Lung (tissue), 12 donors: Measurements from ENCODE around the gene SLC35G4. TPM values are rescaled to one million over a fixed set of nuclear protein-coding genes. Genes with fewer than 3 reads are reported as not detected.
"Not testable (repeated sequence)": the region's sequence is repeated elsewhere in the genome, so short reads cannot be mapped to it uniquely, and the experiment has no call there.

Experiments
- ATAC-seq: fragments of 200-7000 bp; cut with Tn5 transposase; one replicate; pipeline ENCODE4 v1.9.1; 2020; ENCODE audit warnings: moderate number of reproducible peaks; ENCODE audit not compliant: insufficient read depth, low FRiP score
- DNase-seq, 3 donors: peaks; one replicate each; pipeline ENCODE4 v3.0.0-alpha.2; 2013 to 2017
- H3K27ac ChIP-seq, 2 donors: one replicate each; pipeline ENCODE4 v1.5.1; 2013; ENCODE audit warnings: mild to moderate bottlenecking in 2 of 2, moderate library complexity in 2 of 2, control low read depth in 1 of 2, inconsistent platforms in 1 of 2, low read depth in 1 of 2, low read length in 1 of 2
- H3K27me3 ChIP-seq, 3 donors: one replicate each; pipeline ENCODE4 v1.5.1; 2013; ENCODE audit warnings: low read length in 2 of 3; ENCODE audit not compliant: control insufficient read depth in 3 of 3, insufficient read depth in 3 of 3
- H3K36me3 ChIP-seq, 4 donors: one replicate each; pipeline ENCODE4 v1.5.1; 2013; ENCODE audit warnings: low read length in 4 of 4, mild to moderate bottlenecking in 1 of 4, moderate library complexity in 1 of 4; ENCODE audit not compliant: control insufficient read depth in 4 of 4, insufficient read depth in 4 of 4
- H3K4me1 ChIP-seq, 5 donors: one replicate each; pipeline ENCODE4 v1.5.1; 2013; ENCODE audit warnings: low read length in 5 of 5, mild to moderate bottlenecking in 2 of 5, moderate library complexity in 1 of 5; ENCODE audit not compliant: control insufficient read depth in 5 of 5, insufficient read depth in 5 of 5
- H3K4me3 ChIP-seq: one replicate; pipeline ENCODE4 v1.5.1; 2013; ENCODE audit warnings: mild to moderate bottlenecking, control low read depth, moderate library complexity
- H3K9ac ChIP-seq, 2 donors: one replicate each; pipeline ENCODE4 v1.5.1; 2013; ENCODE audit warnings: low read length in 2 of 2, control low read depth in 1 of 2; ENCODE audit not compliant: insufficient read depth in 1 of 2
- H3K9me3 ChIP-seq, 4 donors: one replicate each; pipeline ENCODE4 v1.5.1; 2013; ENCODE audit warnings: low read length in 3 of 4, mild to moderate bottlenecking in 1 of 4, moderate library complexity in 1 of 4; ENCODE audit not compliant: control insufficient read depth in 4 of 4, insufficient read depth in 3 of 4
- WGBS, 2 donors: extraction: QIAGEN DNeasy Blood & Tissue Kit; methylation state at CpG; one replicate each; pipeline ENCODE4 v1.1.7; 2013; 5-methylcytosine and 5-hydroxymethylcytosine counted together
- polyA plus RNA-seq, 2 donors: library from polyadenylated mRNA; stranded (reverse); fragments of 200-250 nt; gene quantifications; one replicate each; pipeline ENCODE4 v1.2.1, GENCODE V29; 2013
- total RNA-seq, 2 donors: library from RNA; depleted of rRNA in 1 of 2; stranded (reverse); fragments of >200 nt in 1 of 2; gene quantifications; one replicate each; pipeline ENCODE4 v1.2.1, GENCODE V29; 2014 to 2021
- TF ChIP-seq, protein P1 (sequence below): IDR thresholded peaks from 2 replicates; pipeline ENCODE4 v1.5.1; 2012; ENCODE audit warnings: mild to moderate bottlenecking; ENCODE audit errors: control extremely low read depth, extremely low read depth
- donor health status: control.
- donor health status: control.
- donor health status: Bipolar disorder and iron deficiency.
- donor health status: healthy.
- donor health status: DM: yes; HTN: yes; CAD: no.

Gene SLC35G4
- total and polyA plus RNA-seq, 4 donors = not detected

DNA sequence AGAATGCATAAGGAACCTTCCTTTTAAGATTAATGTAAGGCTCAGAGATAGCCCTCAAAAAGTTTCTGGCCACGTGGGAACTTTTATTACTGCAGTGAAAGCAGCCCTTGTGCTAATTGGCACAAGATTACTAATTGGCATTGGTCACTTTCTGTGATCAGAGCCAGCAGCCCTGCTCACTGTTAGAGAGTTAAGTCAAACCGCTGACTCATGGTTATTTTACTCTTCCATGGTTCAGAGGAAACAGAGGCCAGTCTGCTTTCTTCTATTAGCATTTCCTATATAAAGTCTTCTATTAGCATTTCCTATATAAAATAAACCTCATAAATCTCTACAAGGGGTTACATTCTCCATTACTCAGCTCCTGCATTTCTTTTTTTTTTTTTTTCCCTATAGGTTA lies 1.5 kb upstream of the SLC35G4 start:
- H3K4me3 ChIP-seq = no peak overlapping the region
- no peaks in the 10 kb centered on the region for H3K36me3 ChIP-seq
- no peak for ATAC-seq
- TF ChIP-seq, protein P1, sequence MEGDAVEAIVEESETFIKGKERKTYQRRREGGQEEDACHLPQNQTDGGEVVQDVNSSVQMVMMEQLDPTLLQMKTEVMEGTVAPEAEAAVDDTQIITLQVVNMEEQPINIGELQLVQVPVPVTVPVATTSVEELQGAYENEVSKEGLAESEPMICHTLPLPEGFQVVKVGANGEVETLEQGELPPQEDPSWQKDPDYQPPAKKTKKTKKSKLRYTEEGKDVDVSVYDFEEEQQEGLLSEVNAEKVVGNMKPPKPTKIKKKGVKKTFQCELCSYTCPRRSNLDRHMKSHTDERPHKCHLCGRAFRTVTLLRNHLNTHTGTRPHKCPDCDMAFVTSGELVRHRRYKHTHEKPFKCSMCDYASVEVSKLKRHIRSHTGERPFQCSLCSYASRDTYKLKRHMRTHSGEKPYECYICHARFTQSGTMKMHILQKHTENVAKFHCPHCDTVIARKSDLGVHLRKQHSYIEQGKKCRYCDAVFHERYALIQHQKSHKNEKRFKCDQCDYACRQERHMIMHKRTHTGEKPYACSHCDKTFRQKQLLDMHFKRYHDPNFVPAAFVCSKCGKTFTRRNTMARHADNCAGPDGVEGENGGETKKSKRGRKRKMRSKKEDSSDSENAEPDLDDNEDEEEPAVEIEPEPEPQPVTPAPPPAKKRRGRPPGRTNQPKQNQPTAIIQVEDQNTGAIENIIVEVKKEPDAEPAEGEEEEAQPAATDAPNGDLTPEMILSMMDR = no peak
- H3K4me1 ChIP-seq = peaks cover 0 to 5% (median 0%) of the 10 kb centered on the region in 5 donors
- H3K27me3 ChIP-seq = no peaks in the 10 kb centered on the region
- DNase-seq = no peak
- H3K27ac ChIP-seq = no peak overlapping the region
- no peak overlapping the region for H3K9ac ChIP-seq
- no peaks in the 10 kb centered on the region for H3K9me3 ChIP-seq
- WGBS, 2 donors = 23 to 45% methylated on average over 2 of the region's 2 CpGs

DNA sequence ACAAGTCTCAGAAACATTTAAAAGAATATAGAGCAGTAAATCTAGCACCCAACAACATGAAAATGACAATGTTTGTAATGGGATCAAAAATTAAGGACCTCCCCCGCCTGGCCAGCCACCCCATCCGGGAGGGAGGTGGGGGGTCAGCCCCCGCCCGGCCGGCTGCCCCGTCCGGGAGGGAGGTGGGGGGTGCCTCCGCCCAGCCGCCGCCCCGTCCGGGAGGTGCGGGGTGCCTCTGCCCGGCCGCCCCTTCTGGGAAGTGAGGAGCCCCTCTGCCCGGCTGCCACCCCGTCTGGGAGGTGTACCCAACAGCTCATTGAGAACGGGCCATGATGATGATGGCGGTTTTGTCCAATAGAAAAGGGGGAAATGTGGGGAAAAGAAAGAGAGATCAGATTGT lies 778 bp upstream of the SLC35G4 start:
- not testable (repeated sequence) for ATAC-seq, H3K36me3 ChIP-seq

GRCh38 chr18:11613073-11613472 lies 3.7 kb downstream of the SLC35G4 start:
- H3K27ac ChIP-seq, H3K4me3 ChIP-seq, H3K27me3 ChIP-seq, H3K9ac ChIP-seq, ATAC-seq, DNase-seq, H3K4me1 ChIP-seq, H3K36me3 ChIP-seq: not testable (repeated sequence)
- 97% methylated on average over 16 to 18 of the region's 18 CpGs for WGBS, 2 donors
- peaks cover 0 to 13% (median 0%) of the 10 kb centered on the region in 4 donors for H3K9me3 ChIP-seq

More for the DNA sequence above, 778 bp upstream of the SLC35G4 start:
- DNase-seq, H3K4me1 ChIP-seq, H3K9ac ChIP-seq, H3K27me3 ChIP-seq, H3K27ac ChIP-seq, H3K4me3 ChIP-seq, H3K9me3 ChIP-seq: not testable (repeated sequence)
- WGBS, 2 donors = 86 to 100% methylated on average over 2 to 19 of the region's 19 CpGs

- peaks cover 0 to 13% (median 0%) of the 10 kb centered on the region in 4 donors for H3K9me3 ChIP-seq
- not testable (repeated sequence) for ATAC-seq, H3K4me1 ChIP-seq, H3K27me3 ChIP-seq, H3K27ac ChIP-seq, H3K9ac ChIP-seq, H3K36me3 ChIP-seq, DNase-seq, H3K4me3 ChIP-seq
- WGBS, 2 donors = 87 to 93% methylated on average over 12 to 23 of the region's 23 CpGs
Observed at GRCh38 chr18:11613611-11614010, 4.2 kb downstream of the SLC35G4 start.

DNA sequence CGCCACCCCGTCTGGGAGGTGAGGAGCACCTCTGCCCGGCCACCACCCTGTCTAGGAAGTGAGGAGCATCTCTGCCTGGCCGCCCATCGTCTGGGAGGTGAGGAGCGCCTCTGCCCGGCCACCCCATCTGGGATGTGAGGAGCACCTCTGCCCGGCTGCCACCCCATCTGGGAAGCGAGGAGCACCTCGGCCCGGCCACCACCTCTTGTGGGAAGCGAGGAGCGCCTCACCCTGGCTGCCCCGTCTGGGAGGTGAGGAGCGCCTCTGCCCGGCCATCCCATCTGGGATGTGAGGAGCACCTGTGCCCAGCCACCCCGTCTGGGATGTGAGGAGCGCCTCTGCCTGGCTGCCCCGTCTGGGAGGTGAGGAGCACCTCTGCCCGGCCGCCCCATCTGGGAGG lies 4.6 kb downstream of the SLC35G4 start:
- H3K27ac ChIP-seq, H3K4me3 ChIP-seq, H3K36me3 ChIP-seq, DNase-seq, H3K27me3 ChIP-seq, H3K9ac ChIP-seq, H3K4me1 ChIP-seq, ATAC-seq: not testable (repeated sequence)
- peaks cover 0 to 13% (median 0%) of the 10 kb centered on the region in 4 donors for H3K9me3 ChIP-seq
- WGBS, 2 donors = 76 to 92% methylated on average over 14 to 21 of the region's 21 CpGs

DNA sequence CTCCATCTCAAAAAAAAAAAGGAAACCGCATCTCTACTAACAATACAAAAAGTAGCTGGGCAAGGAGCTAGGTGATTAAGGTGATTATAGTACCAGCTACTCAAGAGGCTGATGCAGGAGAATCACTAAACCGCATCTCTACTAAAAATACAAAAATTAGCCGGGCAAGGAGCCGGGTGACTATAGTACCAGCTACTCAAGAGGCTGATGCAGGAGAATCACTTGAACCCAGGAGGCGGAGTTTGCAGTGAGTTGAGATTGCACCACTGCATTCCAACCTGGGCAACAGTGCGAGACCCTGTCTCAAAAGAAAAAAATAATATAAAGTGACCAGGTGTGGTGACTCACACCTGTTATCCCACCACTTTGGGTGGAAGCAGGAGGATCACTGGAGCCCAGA lies 5.6 kb downstream of the SLC35G4 start:
- ATAC-seq, H3K36me3 ChIP-seq, DNase-seq, H3K4me1 ChIP-seq, H3K27me3 ChIP-seq, H3K27ac ChIP-seq, H3K4me3 ChIP-seq, H3K9ac ChIP-seq: not testable (repeated sequence)
- H3K9me3 ChIP-seq = peaks cover 0 to 13% (median 0%) of the 10 kb centered on the region in 4 donors
- WGBS, 2 donors = 87% methylated on average over 5 to 6 of the region's 6 CpGs

DNA sequence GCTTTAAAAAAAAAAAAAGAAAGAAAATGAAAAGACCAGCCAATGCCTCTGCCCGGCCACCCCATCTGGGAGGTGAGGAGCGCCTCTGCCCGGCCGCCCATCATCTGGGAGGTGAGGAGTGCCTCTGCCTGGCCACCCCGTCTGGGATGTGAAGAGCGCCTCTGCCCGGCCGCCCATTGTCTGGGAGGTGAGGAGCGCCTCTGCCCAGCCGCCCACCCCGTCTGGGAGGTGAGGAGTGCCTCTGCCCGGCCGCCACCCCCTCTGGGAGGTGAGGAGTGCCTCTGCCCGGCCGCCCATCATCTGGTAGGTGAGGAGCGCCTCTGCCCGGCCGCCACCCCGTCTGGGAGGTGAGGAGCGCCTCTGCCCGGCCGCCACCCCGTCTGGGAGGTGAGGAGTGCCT lies 37.9 kb downstream of the SLC35G4 start:
- not testable (repeated sequence) for H3K27me3 ChIP-seq, H3K36me3 ChIP-seq, H3K27ac ChIP-seq, DNase-seq, H3K9me3 ChIP-seq, H3K4me1 ChIP-seq, H3K9ac ChIP-seq, H3K4me3 ChIP-seq, ATAC-seq
- 96% methylated on average over 17 to 23 of the region's 23 CpGs for WGBS, 2 donors

GRCh38 chr18:11647804-11648203 lies 38.4 kb downstream of the SLC35G4 start:
- H3K9ac ChIP-seq, H3K27me3 ChIP-seq, H3K9me3 ChIP-seq, DNase-seq, H3K36me3 ChIP-seq, H3K4me1 ChIP-seq, ATAC-seq, H3K27ac ChIP-seq, H3K4me3 ChIP-seq: not testable (repeated sequence)
- 95 to 96% methylated on average over 17 to 26 of the region's 26 CpGs for WGBS, 2 donors
